ENCODE data around the gene VKORC1L1.
A peak's percentile ranks its signal among the peaks of the same experiment; 100 is the strongest.
"Not testable (repeated sequence)": the region's sequence is repeated elsewhere in the genome, so short reads cannot be mapped to it uniquely, and the experiment has no call there.

The VKORC1L1 gene

DNA sequence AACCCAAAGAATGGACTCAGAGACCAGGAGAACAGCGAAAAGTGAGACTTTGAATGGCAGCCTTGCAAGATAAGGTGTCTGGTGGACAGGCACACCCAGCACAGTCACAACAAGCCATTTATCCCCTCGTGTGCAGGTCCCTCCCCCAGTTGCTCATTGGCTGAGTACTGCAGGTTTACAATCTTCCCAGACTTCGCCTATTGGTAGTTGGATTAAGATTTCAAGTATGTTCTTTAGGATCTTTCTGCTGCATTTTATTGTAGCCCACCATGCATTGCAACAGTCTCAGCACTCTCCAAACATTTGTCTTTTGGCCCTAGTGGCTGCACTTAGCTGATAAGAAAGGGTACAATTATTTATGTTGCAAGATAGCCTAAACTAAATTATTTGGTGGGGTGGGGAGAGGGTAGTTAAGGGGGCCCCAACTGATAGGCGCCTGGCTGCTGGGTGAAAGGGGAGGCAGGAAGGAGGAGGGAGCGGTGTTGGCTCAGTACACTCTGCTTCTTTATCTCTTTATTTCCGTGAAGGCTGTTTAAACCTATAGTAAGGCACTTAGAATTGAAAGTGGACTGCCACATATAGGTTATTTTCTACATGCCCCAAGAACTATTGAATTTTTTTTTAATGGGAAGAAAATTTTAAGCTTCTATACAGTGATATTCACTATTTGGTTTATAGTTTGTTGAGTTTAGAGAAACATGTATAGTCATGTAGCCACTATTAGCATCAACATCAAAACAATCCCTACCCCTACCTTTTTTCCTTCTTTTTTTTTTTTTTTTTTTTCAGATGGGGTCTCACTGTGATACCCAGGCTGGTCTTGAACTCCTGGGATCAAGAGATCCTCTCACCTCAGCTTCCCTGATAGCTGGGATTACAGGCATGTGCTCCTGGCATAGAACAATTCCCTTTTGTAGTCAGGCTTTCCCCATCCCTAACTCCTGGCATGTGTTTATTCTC, 54.9 kb downstream of the VKORC1L1 start:
- no peak for DNase-seq (ENCODE audit: low read depth)
- no peak overlapping the region for H3K4me3 ChIP-seq (ENCODE audit: low read length)
- TF ChIP-seq, protein P1, sequence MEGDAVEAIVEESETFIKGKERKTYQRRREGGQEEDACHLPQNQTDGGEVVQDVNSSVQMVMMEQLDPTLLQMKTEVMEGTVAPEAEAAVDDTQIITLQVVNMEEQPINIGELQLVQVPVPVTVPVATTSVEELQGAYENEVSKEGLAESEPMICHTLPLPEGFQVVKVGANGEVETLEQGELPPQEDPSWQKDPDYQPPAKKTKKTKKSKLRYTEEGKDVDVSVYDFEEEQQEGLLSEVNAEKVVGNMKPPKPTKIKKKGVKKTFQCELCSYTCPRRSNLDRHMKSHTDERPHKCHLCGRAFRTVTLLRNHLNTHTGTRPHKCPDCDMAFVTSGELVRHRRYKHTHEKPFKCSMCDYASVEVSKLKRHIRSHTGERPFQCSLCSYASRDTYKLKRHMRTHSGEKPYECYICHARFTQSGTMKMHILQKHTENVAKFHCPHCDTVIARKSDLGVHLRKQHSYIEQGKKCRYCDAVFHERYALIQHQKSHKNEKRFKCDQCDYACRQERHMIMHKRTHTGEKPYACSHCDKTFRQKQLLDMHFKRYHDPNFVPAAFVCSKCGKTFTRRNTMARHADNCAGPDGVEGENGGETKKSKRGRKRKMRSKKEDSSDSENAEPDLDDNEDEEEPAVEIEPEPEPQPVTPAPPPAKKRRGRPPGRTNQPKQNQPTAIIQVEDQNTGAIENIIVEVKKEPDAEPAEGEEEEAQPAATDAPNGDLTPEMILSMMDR (conservative IDR thresholded peaks at IDR 0.05; ENCODE audit: low read length): no peak

DNA sequence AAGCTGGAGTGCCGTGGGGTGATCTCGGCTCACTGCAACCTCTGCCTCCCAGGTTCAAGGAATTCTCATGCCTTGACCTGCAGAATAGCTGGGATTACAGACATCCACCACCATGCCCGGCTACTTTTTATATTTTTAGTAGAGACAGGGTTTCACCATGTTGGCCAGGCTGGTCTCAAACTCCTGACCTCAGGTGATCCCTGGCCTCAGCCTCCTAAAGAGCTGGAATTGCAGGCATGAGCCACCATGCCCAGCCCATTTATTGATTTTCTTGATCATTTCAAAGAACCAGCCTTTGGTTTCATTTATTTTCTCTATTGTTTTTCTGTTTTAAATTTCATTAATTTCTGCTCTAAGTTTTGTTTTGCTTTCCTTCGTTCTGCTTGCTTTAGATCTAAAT, 58.8 kb downstream of the VKORC1L1 start:
- TF ChIP-seq, protein P1 (conservative IDR thresholded peaks at IDR 0.05; ENCODE audit: low read length): no peak
- no peak for DNase-seq (ENCODE audit: low read depth)
- no peak overlapping the region for H3K4me3 ChIP-seq (ENCODE audit: low read length)

DNA sequence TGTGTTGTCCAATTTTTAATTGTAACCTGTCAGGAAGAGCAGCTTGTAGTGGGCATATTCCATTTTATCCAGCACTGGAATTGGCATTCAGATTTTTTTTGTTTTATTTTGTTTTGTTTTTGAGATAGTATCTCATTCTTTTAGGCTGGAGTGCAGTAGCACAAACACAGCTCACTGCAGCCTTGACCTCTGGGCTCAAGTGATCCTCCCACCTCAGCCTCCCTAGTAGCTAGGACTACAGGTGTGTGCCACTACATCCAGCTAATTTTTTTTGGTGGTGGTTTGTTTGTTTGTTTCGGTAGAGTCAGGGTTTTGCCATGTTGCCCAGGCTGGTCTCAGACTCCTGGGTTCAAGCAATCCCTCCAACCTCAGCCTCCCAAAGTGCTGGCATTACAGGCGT, 64.4 kb downstream of the VKORC1L1 start:
- DNase-seq (ENCODE audit: low read depth): no peak
- TF ChIP-seq, protein P1 (conservative IDR thresholded peaks at IDR 0.05; ENCODE audit: low read length): no peak
- H3K4me3 ChIP-seq (ENCODE audit: low read length): no peak overlapping the region

DNA sequence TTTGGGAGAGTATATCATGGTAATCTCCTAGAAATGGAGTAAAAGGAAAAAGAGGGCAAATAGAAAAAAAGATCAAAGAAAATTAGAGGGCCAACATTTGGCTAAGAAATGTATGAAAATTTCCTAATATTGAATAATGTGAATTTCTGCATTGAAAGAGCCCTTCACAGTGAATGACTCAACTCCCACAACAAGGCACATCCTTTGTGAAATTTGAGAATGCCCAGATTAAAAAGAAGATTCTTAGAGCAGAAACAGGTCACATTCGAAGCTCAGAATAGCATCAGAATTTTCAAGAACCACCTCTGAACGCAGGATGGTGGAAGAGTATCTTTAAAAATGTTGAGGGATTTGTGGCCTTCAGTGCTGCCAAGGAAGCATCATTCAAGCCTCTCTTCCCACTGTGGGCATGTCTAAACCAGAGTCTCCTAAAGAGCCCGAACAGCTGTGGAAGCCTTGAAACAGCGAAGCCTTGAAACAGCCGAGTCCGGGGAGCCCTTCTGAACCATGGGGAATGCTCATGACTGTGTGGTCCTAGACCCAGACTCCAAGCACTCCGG, 65.5 kb downstream of the VKORC1L1 start:
- TF ChIP-seq, protein P1 (conservative IDR thresholded peaks at IDR 0.05; ENCODE audit: low read length): no peak
- peak; percentile 6 for DNase-seq (ENCODE audit: low read depth)

DNA sequence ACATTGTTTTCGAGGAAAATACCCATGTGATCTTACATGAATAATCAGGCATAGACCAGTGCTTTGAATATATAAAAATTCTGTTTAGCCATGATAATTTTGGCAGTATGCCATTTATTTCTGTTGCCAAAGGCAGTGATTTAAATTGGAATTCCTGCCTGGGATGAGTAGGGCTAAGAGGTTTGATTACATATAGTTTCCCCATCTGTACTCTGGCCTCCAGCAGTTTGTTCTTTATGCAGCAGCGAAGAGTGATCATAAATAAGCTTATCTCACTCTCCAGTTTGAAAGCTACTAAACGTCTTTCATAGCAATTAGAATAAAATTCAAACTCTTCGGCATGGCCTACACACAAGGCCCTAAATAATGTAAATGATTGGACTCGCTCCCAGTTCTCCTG, 72.9 kb downstream of the VKORC1L1 start:
- not testable (repeated sequence) for H3K4me3 ChIP-seq (ENCODE audit: low read length); DNase-seq (ENCODE audit: low read depth)

More for the DNA sequence above, 65.5 kb downstream of the VKORC1L1 start:
- H3K4me3 ChIP-seq (ENCODE audit: low read length): no peak overlapping the region

DNA sequence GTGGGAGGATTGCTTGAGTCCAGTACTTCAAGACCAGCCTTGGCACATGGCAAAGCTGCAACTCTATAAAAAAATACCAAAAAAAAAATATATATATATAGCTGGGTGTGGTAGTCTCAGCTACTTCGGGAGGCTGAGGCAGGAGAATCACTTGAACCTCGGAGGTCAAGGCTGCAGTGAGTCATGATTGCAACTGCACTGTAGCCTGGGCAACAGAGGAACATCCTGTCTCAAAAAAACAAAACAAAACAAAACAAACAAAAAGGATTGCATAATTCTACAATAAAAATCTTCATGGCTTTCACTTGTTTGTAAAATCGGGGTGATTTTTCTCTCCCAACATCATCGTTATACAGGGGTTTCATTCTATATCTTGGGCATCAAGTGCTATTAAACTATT, 74.0 kb downstream of the VKORC1L1 start:
- DNase-seq (ENCODE audit: low read depth): peak; percentile 61
- TF ChIP-seq, protein P1 (conservative IDR thresholded peaks at IDR 0.05; ENCODE audit: low read length): no peak
- no peak overlapping the region for H3K4me3 ChIP-seq (ENCODE audit: low read length)

DNA sequence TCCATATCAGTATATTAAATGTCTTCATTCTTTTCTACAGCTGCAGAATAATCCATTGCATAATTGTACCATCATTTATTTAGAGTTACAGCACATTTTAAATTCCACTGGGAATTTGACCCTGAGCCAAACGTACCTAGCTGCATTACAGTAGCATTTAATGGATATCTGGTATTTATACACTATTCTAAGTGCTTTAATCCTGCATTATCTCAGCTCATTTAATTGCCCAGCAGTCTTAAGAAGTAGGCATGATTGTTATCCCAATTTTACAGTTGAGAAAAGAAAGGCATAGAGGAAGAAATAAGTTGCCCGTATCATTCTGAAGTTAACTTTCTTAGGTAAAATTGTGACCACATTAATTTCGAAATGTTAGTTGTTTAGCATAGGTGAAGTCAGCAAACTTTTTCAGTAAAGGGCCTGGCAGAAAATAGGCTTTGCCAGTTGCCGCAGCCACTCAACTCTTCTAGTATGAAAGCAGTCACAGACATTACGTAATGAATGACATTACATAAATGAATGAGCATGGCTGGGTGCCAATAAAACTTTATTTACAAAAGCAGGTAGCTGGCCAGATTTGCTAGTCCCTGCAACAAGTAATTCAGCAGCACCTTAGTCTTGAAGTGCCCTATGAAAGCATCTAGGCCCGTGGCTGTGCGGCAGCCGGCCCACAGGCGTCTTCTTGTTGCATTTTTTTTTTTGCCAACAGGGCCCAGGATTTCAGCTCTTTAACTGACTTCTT, 79.1 kb downstream of the VKORC1L1 start:
- DNase-seq (ENCODE audit: low read depth): no peak
- H3K4me3 ChIP-seq (ENCODE audit: low read length): no peak overlapping the region
- TF ChIP-seq, protein P1 (conservative IDR thresholded peaks at IDR 0.05; ENCODE audit: low read length): no peak
